Mesendoderm (in vitro differentiated cells): Measurements from ENCODE around the gene PNKD. TPM values are rescaled to one million over a fixed set of nuclear protein-coding genes. Genes with fewer than 3 reads are reported as not detected.

Experiments used
- DNase-seq: peaks from one replicate; pipeline ENCODE4 v3.0.0; 2013
- H2AK5ac ChIP-seq: 2 replicates; pipeline ENCODE4 v1.6.1; 2013; ENCODE audit warnings: low read length, inconsistent platforms
- H2BK120ac ChIP-seq: 2 replicates; pipeline ENCODE4 v1.6.1; 2013; ENCODE audit warnings: low read depth, mild to moderate bottlenecking, low read length, moderate library complexity, mixed read lengths
- H2BK15ac ChIP-seq: replicated peaks from 2 replicates; pipeline ENCODE4 v1.6.1; 2013; ENCODE audit warnings: low read depth, mild to moderate bottlenecking, moderate library complexity
- H2BK5ac ChIP-seq: 2 replicates; pipeline ENCODE4 v1.6.1; 2013; ENCODE audit warnings: low read length, inconsistent platforms
- H3K18ac ChIP-seq: 2 replicates; pipeline ENCODE4 v1.6.1; 2013; ENCODE audit warnings: mild to moderate bottlenecking, low read length, mixed read lengths
- H3K23ac ChIP-seq: one replicate; pipeline ENCODE4 v1.6.1; 2013; ENCODE audit warnings: low read length
- H3K27ac ChIP-seq: 2 replicates; pipeline ENCODE4 v1.5.1; 2013; ENCODE audit warnings: low read depth, mild to moderate bottlenecking, inconsistent platforms, low read length, moderate library complexity
- H3K27me3 ChIP-seq: 2 replicates; pipeline ENCODE4 v1.6.1; 2013; ENCODE audit warnings: low read length, control low read depth, mild to moderate bottlenecking, inconsistent platforms; ENCODE audit not compliant: insufficient read depth, poor library complexity
- H3K36me3 ChIP-seq: 2 replicates; pipeline ENCODE4 v1.6.1; 2013; ENCODE audit warnings: low read length, inconsistent platforms; ENCODE audit not compliant: control insufficient read depth, insufficient read depth
- H3K4ac ChIP-seq: one replicate; pipeline ENCODE4 v1.6.1; 2013; ENCODE audit warnings: low read depth, mild to moderate bottlenecking, low read length, moderate library complexity
- H3K4me1 ChIP-seq: 2 replicates; pipeline ENCODE4 v1.6.1; 2013; ENCODE audit warnings: low read depth, low read length, inconsistent platforms; ENCODE audit not compliant: control insufficient read depth
- H3K4me2 ChIP-seq: 2 replicates; pipeline ENCODE4 v1.6.1; 2013; ENCODE audit warnings: low read length
- H3K4me3 ChIP-seq: 2 replicates; pipeline ENCODE4 v1.5.1; 2013; ENCODE audit warnings: mild to moderate bottlenecking, low read length
- H3K56ac ChIP-seq: one replicate; pipeline ENCODE4 v1.6.1; 2013; ENCODE audit warnings: low read length
- H3K79me1 ChIP-seq: 2 replicates; pipeline ENCODE4 v1.6.1; 2013; ENCODE audit warnings: low read length, inconsistent platforms
- H3K79me2 ChIP-seq: 2 replicates; pipeline ENCODE4 v1.6.1; 2013; ENCODE audit warnings: mild to moderate bottlenecking, low read length; ENCODE audit not compliant: control insufficient read depth, insufficient read depth
- H3K9ac ChIP-seq: 2 replicates; pipeline ENCODE4 v1.6.1; 2013; ENCODE audit warnings: low read length, inconsistent platforms
- H4K5ac ChIP-seq: one replicate; pipeline ENCODE4 v1.6.1; 2013; ENCODE audit warnings: low read length
- H4K8ac ChIP-seq: one replicate; pipeline ENCODE4 v1.6.1; 2013; ENCODE audit warnings: low read depth, mild to moderate bottlenecking, control low read depth, low read length, moderate library complexity
- WGBS: extraction: QIAGEN DNeasy Blood & Tissue Kit; methylation state at CpG from one replicate; pipeline ENCODE4 v1.1.7; 2013; ENCODE audit warnings: low lambda C conversion rate, missing lambda C conversion rate; ENCODE audit not compliant: insufficient coverage; ENCODE audit errors: extremely low coverage; 5-methylcytosine and 5-hydroxymethylcytosine counted together
- small RNA-seq: library from polyadenylated mRNA; stranded (forward); fragments of <200 nt; extraction: miRNeasy Mini kit (QIAGEN cat#:217004); gene quantifications from one replicate; pipeline ENCODE3, GENCODE V24; 2013; ENCODE audit not compliant: insufficient read depth

PNKD gene

DNA sequence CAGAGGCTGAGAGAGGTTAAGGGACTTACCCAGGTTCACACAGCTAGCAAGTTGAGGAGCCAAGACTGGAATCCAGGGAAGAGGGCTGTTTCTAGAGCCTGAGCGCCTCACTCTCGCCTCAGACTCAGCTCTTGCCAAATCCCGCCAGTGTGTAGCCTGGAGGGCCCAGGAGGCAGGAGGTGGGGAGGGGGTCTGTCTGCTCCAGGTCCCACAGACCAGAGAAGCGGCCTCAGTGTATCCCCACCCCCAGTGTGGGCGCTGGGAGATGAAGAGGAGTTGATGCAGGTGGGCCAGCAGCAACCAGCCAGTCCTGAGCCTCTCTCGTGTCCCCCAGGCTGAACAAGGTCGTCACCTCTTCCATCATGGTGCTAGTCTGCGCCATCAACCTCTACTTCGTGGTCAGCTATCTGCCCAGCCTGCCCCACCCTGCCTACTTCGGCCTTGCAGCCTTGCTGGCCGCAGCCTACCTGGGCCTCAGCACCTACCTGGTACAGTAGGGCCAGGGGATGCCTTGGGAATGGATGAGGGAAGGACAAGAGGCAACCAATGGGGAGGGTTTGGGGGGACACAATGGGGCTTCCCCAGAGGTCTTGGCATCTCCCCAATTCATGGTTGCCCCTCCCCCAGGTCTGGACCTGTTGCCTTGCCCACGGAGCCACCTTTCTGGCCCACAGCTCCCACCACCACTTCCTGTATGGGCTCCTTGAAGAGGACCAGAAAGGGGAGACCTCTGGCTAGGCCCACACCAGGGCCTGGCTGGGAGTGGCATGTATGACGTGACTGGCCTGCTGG lies 124.2 kb downstream of the PNKD start:
- DNase-seq: no peak
- no peak overlapping the region for H4K5ac ChIP-seq
- no peak overlapping the region for H3K4me2 ChIP-seq
- H3K4me1 ChIP-seq: peaks cover 8% of the 10 kb centered on the region
- H2BK120ac ChIP-seq: no peak overlapping the region
- no peak overlapping the region for H3K23ac ChIP-seq
- H3K79me1 ChIP-seq: no peaks in the 10 kb centered on the region
- H3K36me3 ChIP-seq: no peaks in the 10 kb centered on the region
- H3K4ac ChIP-seq: no peak overlapping the region
- peak overlapping the region; percentile 54 for H2AK5ac ChIP-seq
- H3K27ac ChIP-seq: no peak overlapping the region
- H3K18ac ChIP-seq: no peak overlapping the region
- peak overlapping the region; percentile 16 for H3K9ac ChIP-seq
- no CpG with 5 or more reads among the region's 13 CpGs for WGBS
- H3K56ac ChIP-seq: peak overlapping the region; percentile 60
- no peaks in the 10 kb centered on the region for H3K27me3 ChIP-seq
- H2BK15ac ChIP-seq: no peak overlapping the region
- H3K4me3 ChIP-seq: no peak overlapping the region
- no peaks in the 10 kb centered on the region for H3K79me2 ChIP-seq
- H2BK5ac ChIP-seq: no peak overlapping the region
- H4K8ac ChIP-seq: no peak overlapping the region

DNA sequence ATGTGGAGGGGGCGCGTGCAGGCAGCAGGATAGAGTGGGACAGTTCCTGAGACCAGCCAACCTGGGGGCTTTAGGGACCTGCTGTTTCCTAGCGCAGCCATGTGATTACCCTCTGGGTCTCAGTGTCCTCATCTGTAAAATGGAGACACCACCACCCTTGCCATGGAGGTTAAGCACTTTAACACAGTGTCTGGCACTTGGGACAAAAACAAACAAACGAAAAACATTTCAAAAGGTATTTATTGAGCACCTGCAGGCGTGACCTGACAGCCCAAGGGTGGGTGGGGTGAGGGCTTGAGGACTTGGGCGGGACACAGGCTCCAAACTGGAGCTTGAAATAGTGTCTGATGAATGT lies 124.7 kb downstream of the PNKD start:
- Histone ChIP-seq H3K4me2 (no peak overlapping the region), H3K27ac (no peak overlapping the region), H3K56ac (no peak overlapping the region), H4K8ac (no peak overlapping the region), H3K4ac (no peak overlapping the region), H3K4me3 (no peak overlapping the region), H2BK5ac (no peak overlapping the region), H3K27me3 (no peaks in the 10 kb centered on the region), H2BK120ac (no peak overlapping the region), H2BK15ac (no peak overlapping the region), H4K5ac (no peak overlapping the region), H3K23ac (no peak overlapping the region), H3K36me3 (no peaks in the 10 kb centered on the region), H3K79me2 (no peaks in the 10 kb centered on the region), H3K18ac (no peak overlapping the region), H3K4me1 (peaks cover 8% of the 10 kb centered on the region), H3K79me1 (no peaks in the 10 kb centered on the region), H3K9ac (no peak overlapping the region), H2AK5ac (no peak overlapping the region)
- DNase-seq: no peak
- no CpG with 5 or more reads among the region's 6 CpGs for WGBS

DNA sequence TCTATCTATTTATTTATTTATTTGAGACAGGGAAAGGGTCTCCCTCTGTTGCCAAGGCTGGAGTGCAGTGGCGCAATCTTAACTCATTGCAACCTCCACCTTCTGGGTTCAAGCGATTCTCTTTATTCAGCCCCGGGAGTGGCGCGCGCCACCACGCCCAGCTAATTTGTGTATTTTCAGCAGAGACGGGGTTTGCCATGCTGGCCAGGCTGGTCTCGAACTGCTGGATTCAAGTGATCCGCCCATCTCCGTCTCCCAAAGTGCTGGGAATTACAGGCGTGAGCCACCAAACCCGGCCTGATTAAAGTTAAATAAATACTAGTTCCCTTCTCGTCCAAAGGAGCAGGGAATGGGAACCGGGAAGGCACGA lies 125.1 kb downstream of the PNKD start:
- DNase-seq: no peak
- H4K8ac ChIP-seq: no peak overlapping the region
- H2BK5ac ChIP-seq: no peak overlapping the region
- H3K36me3 ChIP-seq: no peaks in the 10 kb centered on the region
- no peak overlapping the region for H2BK15ac ChIP-seq
- no peak overlapping the region for H3K23ac ChIP-seq
- H3K27ac ChIP-seq: no peak overlapping the region
- no peak overlapping the region for H3K4me3 ChIP-seq
- H3K18ac ChIP-seq: no peak overlapping the region
- no CpG with 5 or more reads among the region's 16 CpGs for WGBS
- no peak overlapping the region for H2AK5ac ChIP-seq
- H3K9ac ChIP-seq: peak overlapping the region; percentile 73
- no peak overlapping the region for H4K5ac ChIP-seq
- no peak overlapping the region for H3K4ac ChIP-seq
- H3K4me2 ChIP-seq: peak overlapping the region; percentile 86
- no peaks in the 10 kb centered on the region for H3K27me3 ChIP-seq
- H2BK120ac ChIP-seq: no peak overlapping the region
- peaks cover 8% of the 10 kb centered on the region for H3K4me1 ChIP-seq
- peak overlapping the region; percentile 95 for H3K56ac ChIP-seq
- H3K79me1 ChIP-seq: no peaks in the 10 kb centered on the region
- H3K79me2 ChIP-seq: no peaks in the 10 kb centered on the region

DNA sequence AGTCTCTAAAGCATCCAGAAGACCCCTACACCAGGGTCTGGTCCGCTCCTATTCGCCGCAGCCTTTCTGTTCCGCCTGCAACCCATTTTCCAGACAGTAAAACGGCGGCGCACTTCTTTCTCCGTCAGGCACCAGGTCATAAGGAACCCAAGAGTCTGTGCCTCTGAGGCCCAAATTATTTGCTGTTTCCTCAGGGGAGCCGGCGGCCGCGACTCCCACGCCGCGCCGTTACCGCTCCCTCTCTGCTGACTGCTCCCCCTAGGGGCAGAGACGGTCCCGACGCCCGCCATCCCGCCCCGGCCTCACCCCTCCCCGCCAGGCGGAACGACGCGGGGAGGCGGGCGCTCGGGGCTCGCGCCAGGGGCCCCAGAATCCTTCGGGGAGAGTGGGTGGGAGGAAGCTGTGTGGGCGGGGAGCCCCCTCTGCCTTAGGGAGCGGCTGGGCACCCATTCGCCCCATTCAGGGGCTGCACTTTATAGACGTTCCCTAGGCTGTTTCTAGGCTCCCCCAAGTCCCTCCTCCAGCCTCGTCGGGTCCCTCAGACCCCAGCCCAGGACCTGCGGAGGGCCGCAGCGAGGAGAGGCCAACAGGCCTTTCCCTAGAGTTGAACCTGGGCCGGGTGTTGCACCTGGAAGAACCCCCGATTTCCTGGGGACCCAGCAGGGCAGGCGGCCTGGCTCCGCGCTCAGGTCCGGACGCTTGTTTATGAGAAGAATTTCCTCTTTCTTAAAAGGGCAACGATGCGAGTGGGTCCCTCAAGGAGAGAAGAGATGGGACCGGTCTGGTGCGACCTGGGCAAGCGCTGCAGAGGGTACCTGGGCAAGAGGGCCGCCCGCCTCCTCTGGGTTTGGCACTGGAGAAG lies 125.7 kb downstream of the PNKD start:
- no peak overlapping the region for H4K5ac ChIP-seq
- H3K27ac ChIP-seq: peak overlapping the region; percentile 94
- DNase-seq: peak; percentile 97
- no peak overlapping the region for H4K8ac ChIP-seq
- peaks cover 1% of the 10 kb centered on the region for H3K79me1 ChIP-seq
- no peaks in the 10 kb centered on the region for H3K36me3 ChIP-seq
- H3K4me1 ChIP-seq: peaks cover 9% of the 10 kb centered on the region
- H3K27me3 ChIP-seq: no peaks in the 10 kb centered on the region
- H2BK120ac ChIP-seq: peak overlapping the region; percentile 30
- H2BK15ac ChIP-seq: no peak overlapping the region
- H3K4me3 ChIP-seq: peak overlapping the region; percentile 80
- peak overlapping the region; percentile 99 for H2BK5ac ChIP-seq
- H3K4ac ChIP-seq: peak overlapping the region; percentile 89
- H3K9ac ChIP-seq: peak overlapping the region; percentile 86
- H3K79me2 ChIP-seq: peaks cover 4% of the 10 kb centered on the region
- WGBS: no CpG with 5 or more reads among the region's 57 CpGs
- peak overlapping the region; percentile 86 for H3K4me2 ChIP-seq
- peak overlapping the region; percentile 95 for H3K56ac ChIP-seq
- peak overlapping the region; percentile 90 for H3K18ac ChIP-seq
- H3K23ac ChIP-seq: peak overlapping the region; percentile 97
- H2AK5ac ChIP-seq: no peak overlapping the region

Small RNAs within 50 kb of the gene (small RNA-seq; reads per million reads assigned to genes)
- not detected for gene MIR6810
